Head of caudate nucleus (tissue), 42 donors: ENCODE measurements around the gene PARPBP.
A peak's percentile ranks its signal among the peaks of the same experiment; 100 is the strongest.
"Not testable (repeated sequence)": the region's sequence is repeated elsewhere in the genome, so short reads cannot be mapped to it uniquely, and the experiment has no call there.

Experiments used
- DNase-seq, 42 donors: peaks; one replicate each; pipeline versions ENCODE4 v3.0.0 to v3.0.0-alpha.2; 2020 to 2021; ENCODE audit warnings: mixed read lengths in 7 of 42
- intact Hi-C: fragments of 100-400 bp; cut with DNase I; formaldehyde crosslinking; loops from one replicate; pipeline ENCODE4 v1.15.0; 2022

Gene PARPBP

GRCh38 chr12:102142866-102143373 lies 22.9 kb downstream of the PARPBP start:
- intact Hi-C loops, DNase-seq: not testable (repeated sequence)

GRCh38 chr12:102144221-102144620 lies 24.2 kb downstream of the PARPBP start:
- intact Hi-C loops, result no loop called here
- no peak for DNase-seq

- DNase-seq, intact Hi-C loops: not testable (repeated sequence)
These were observed 27.1 kb downstream of the PARPBP start for GRCh38 chr12:102147062-102147587.

- intact Hi-C loops, DNase-seq: not testable (repeated sequence)
These were observed 35.2 kb downstream of the PARPBP start for GRCh38 chr12:102155206-102155605.

GRCh38 chr12:102163383-102163782 lies 43.4 kb downstream of the PARPBP start:
- intact Hi-C loops, result no loop called here
- DNase-seq, result no peak

GRCh38 chr12:102167821-102168604 lies 48.0 kb downstream of the PARPBP start:
- intact Hi-C loops, result no loop called here
- no peak for DNase-seq

- peak in 6 of 42 donors; percentile 2 to 20 (median 10) for DNase-seq
- intact Hi-C loops, result no loop called here
These were observed 50.1 kb downstream of the PARPBP start for GRCh38 chr12:102169922-102170621.

- intact Hi-C loops, result no loop called here
- DNase-seq, result no peak
These were observed 52.0 kb downstream of the PARPBP start for GRCh38 chr12:102171951-102172350.

- DNase-seq, result no peak
- intact Hi-C loops, result no loop called here
These were observed 52.5 kb downstream of the PARPBP start for GRCh38 chr12:102172436-102172835.

GRCh38 chr12:102174117-102174516 lies 54.1 kb downstream of the PARPBP start:
- DNase-seq, result no peak
- intact Hi-C loops, result no loop called here

GRCh38 chr12:102174761-102175160 lies 54.8 kb downstream of the PARPBP start:
- intact Hi-C loops, result no loop called here
- DNase-seq, result no peak

- DNase-seq, result no peak
- intact Hi-C loops, result no loop called here
These were observed 62.7 kb downstream of the PARPBP start for GRCh38 chr12:102182635-102183034.

GRCh38 chr12:102195826-102196225 lies 75.8 kb downstream of the PARPBP start:
- intact Hi-C loops, result loop anchor here (10.0 kb wide), 1 partner anchor 549 kb away; no protein-coding TSS in a partner anchor
- no peak for DNase-seq

- intact Hi-C loops, result loop anchor here (10.0 kb wide), 1 partner anchor 547 kb away; no protein-coding TSS in a partner anchor
- DNase-seq, result no peak
These were observed 77.8 kb downstream of the PARPBP start, which contains the start of gene PMCH for GRCh38 chr12:102197789-102198188. TSS of gene PMCH (minus strand) at chr12:102197833. CDS start at chr12:102197770, 63 bp downstream.

- intact Hi-C loops, result no loop called here
- no peak for DNase-seq
These were observed 81.6 kb downstream of the PARPBP start for GRCh38 chr12:102201436-102202061.

GRCh38 chr12:102202556-102202955 lies 82.6 kb downstream of the PARPBP start:
- no peak for DNase-seq
- intact Hi-C loops, result no loop called here

GRCh38 chr12:102204025-102204424 lies 84.0 kb downstream of the PARPBP start:
- intact Hi-C loops, result no loop called here
- DNase-seq, result no peak

- intact Hi-C loops, result no loop called here
These were observed 96.2 kb downstream of the PARPBP start for GRCh38 chr12:102215992-102216691.

GRCh38 chr12:102220736-102221135 lies 100.8 kb downstream of the PARPBP start:
- no peak for DNase-seq
- intact Hi-C loops, result no loop called here

More at GRCh38 chr12:102215992-102216691, 96.2 kb downstream of the PARPBP start:
- no peak for DNase-seq
